HG02623 (cell line): ENCODE data around the gene PSMD12.
"Not testable (repeated sequence)": the region's sequence is repeated elsewhere in the genome, so short reads cannot be mapped to it uniquely, and the experiment has no call there.

Experiments
- ATAC-seq: cut with Tn5 transposase; IDR thresholded peaks from one replicate; pipeline ENCODE4 v1.9.1; 2021; ENCODE audit warnings: moderate library complexity; ENCODE audit not compliant: unreplicated experiment

PSMD12 gene

DNA sequence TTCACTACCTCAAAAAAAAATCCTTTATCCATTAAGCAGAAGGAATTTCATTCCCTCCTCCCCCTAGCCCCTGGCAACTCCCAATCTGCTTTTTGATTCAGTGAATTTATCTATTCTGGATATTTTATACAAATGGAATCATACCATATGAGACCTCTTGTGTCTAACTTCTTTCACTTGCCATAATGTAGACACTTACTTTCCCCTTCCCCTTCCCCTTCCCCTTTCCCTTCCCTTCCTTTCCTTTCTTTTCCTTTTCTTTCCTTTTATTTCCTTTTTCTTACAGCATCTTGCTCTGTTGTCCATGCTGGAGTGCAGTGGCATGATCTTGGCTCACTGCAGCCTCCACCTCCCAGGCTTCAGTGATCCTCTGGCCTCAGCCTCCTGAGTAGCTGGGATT, 50.5 kb downstream of the PSMD12 start:
- no peak for ATAC-seq

DNA sequence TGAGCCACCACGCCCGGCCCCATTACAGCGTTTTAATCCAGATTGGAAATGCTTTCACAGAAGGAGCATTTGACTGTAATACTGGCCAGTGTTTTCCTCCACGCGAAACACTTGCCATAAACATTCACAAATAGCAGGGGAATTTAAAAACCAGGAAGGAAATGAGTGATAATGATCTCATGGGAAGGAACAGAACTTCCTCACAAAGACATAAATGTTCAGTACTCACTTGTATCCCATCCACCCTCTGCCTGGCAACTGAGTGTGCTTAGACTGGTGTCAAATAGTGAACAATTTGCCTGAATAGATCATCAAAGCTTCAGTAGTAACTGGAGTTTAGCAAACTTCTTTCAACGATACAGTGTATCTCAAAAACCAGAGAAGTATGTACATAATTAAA, 54.1 kb downstream of the PSMD12 start:
- ATAC-seq = no peak

DNA sequence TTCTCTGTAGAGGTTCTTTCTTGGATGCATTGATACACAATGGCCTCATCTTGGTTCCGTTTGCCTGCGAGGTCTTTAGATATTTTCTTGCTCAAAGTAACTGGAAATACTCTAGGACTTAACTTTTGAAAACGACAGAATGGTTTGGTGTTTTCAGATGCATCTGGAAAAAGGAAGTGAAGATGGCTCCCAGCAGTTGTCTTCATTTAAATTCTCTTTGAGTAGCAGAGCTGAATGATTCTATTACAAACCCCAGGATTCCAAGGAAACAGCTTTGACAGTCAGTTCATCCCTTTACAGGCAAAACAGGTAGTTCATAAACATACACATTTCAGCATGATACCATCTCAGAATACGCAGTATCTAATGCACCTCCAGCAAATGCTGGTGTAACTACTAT, 54.8 kb downstream of the PSMD12 start:
- no peak for ATAC-seq

DNA sequence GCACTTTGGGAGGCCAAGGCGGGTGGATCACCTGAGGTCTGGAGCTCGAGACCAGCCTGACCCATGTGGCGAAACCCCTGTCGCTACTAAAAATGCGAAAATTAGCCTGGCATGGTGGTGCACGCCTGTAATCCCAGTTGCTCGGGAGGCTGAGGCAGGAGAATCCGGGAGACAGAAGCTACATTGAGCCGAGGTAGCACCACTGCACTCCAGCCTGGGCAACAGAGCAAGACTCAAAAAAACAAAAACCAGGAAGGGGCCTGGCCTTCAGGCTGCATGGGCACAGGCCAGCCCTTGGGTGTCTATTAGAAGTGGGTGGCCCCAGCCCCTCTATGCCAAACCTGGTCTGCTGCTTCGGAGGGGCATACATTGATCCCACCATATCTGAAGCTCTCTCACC, 56.0 kb downstream of the PSMD12 start:
- ATAC-seq = no peak

DNA sequence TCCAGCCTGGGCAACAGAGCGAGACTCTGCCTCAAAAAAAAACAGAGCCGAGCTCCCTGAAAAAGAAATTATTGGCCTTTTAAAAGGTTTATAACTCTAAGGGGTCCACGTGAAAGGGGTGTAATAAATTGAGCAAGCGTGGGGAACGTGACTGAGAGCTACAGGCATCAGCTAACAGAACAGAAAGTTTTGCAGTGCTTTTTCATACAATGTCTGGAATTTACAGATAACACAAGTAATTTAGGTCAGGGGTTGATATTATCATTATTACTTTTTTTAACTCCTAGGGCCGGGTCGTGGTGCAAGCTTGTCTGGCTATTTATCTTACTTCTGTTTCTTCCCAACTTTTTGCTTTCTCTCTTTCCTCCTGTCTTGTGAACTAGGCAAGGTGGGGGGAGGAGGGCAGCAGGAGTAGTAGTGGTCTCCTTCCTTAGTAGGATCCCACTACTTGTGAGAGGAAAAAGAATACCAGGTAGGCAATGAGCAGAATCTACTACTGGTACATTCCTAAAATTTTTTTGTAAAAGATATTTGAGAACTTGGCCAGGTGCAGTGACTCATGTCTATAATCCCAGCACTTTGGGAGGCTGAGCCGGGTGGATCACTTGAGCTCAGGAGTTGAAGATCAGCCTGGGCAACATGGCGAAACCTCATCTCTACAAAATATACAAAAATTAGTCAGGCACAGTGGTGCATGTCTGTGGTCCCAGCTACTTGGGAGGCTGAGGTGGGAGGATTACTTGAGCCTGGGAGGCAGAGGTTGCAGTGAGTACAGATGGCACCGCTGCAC, 60.7 kb downstream of the PSMD12 start:
- not testable (repeated sequence) for ATAC-seq

DNA sequence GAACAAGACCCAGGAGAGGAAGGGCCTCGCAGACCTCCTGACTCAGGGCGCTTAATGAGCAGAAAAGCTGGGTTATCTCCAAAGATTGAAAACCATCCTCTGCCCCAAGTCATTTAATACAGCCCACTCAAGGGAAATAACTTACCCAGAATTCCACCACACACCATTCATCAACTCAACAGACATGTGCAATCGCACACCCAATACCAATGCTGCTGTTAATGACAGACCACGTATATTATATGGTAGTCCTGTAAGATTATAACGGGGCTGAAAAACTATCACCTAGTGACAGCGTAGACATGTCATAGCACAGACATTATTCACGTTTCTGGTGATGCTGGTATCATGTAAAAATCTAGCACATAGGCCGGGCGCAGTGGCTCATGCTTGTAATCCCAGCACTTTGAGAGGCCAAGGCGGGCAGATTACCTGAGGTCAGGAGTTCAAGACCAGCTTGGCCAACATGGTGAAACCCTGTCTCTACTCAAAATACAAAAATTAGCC, 68.9 kb downstream of the PSMD12 start:
- no peak for ATAC-seq

DNA sequence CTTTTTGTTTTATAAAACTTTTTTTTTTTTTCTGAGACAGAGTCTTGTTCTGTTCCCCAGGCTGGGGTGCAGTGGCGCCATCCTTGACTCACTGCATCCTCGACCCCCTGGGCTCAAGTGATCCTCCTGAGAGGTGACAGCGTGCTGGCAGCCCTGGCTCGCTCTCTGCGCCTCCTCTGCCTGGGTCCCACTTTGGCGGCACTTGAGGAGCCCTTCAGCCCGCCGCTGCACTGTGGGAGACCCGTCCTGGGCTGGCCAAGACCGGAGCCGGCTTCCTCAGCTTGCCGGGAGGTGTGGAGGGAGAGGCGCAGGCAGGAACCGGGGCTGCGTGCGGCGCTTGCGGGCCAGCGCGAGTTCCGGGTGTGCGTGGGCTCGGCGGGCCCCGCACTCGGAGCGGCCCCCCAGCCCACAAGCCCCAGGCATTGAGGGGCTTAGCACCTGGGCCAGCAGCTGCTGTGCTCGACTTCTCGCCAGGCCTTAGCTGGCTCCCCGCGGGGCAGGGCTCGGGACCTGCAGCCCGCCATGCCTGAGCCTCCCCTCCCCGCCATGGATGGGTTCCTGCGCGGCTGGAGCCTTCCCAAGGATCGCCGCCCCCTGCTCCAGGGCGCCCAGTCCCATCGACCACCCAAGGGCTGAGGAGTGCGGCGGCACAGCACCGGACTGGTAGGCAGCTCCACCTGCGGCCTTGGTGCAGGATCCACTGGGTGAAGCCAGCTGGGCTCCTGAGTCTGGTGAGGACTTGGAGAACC, 71.8 kb downstream of the PSMD12 start:
- no peak for ATAC-seq

DNA sequence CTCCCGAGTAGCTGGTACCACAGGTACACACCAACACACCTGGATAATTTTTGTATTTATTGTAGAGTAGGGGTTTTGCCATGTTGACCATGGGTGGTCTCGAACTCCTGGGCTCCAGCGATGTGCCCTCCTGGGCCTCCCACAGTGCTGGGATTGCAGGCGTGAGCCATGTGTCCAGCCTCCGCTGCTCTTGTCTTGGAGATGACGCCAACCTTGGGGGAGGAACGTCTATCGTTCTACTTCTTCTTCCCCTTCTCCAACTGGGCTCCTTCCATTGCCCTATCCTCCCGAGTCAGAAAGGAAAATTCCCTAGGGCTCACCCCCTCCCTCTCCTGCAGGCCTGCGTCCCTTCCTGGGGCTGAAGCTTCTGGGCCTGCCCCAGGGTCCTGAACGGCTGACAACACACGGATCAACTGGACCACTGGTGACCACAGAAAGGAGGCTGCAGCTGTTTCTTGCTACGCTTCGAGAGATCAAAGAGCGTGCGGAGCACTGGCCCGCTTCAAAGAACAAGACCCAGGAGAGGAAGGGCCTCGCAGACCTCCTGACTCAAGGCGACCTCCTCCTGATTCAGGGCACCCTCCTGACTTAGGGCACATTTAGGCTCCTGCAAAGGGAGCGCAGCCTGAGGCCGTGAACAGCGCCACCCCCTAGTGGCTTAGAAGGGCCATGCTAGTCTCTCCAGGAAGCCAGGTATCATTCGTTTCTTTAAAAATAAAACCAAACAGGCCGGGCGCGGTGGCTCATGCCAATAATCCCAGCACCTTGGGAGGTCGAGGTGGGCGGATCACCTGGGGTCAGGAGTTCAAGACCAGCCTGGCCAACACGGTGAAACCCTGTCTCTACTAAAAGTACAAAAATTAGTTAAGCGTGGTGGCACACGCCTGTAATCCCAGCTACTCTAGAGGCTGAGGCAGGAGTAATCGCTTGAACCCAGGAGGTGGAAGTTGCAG, 72.8 kb downstream of the PSMD12 start:
- ATAC-seq = peak; percentile 84

DNA sequence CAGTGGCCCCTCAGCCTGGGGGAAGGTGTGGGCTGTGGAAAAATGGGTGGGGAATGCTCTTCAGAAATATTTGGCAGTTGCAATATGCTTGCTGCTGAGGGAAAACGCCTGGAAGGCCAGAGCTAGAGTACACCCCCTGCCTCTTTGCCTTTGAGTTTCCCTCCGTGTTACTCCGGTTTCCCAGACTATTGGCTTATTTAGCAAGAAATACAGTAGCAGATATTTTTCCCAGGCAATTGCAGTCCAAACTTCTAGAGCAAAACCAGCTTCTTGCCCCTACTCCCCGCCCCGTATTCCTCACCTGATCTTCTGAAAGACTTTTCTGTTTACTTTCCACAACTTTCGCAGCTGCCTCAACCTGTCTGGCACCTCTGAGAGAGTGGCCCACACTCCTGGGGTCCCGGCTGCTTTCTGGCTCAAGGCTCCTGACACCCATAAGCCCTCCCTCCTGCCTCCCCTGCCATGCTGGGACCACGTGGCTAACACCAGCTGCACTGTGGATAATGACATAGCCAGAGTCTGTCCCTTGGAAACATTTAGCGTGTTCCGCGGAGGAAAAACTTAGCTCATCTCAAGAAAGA, 75.6 kb downstream of the PSMD12 start:
- no peak for ATAC-seq

DNA sequence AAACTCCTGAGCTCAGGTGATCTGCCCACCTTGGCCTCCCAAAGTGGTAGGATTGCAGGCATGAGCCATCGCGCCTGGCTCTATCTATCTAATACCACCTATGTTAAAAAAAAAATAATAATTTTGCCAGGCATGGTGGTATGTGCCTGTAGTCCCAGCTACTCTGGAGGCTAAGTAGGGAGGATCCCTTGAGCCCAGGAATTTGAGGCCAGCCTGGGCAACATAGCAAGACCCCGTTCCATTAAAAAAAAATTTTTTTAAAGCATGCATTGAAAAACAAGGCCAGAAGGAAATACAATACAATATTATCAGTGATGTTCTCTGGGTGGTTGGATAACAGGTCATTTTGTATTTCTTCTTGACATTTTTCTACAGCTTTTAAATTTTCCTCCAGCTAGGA, 76.1 kb downstream of the PSMD12 start:
- ATAC-seq = no peak

DNA sequence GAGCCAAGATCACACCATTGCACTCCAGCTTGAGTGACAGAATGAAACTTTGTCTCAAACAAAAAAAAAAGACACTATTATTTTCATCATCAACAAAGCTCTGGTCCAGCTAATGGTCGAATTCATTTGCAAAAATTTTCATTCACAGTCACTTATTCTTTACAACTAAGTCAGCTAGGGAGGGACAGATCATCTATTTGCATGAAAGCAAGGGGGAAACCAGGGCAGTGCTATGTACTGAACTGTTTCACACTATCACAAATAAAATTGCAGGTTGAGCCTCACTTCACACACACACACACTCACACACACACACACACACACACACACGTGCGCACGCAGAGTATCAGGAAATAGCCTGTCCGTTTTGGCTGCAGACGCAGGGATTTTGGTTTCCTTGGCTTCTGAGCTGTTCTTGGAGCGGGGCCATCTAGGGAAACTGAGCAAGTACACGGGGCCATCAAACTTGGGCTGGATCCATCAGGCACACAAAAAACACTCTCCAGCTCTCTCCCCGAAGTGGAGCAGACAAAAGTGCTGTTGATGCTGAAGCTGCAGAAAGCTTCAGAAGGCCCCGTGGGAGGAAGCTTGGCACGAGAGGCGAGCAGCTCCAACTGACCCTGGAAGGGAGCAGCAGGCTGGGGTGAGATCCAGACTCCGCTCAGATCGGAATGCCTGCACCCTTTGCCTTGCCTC, 77.0 kb downstream of the PSMD12 start:
- no peak for ATAC-seq
